Midbrain (tissue), 1 donor: ENCODE measurements around the gene SBF2.
"Not testable (repeated sequence)": the region's sequence is repeated elsewhere in the genome, so short reads cannot be mapped to it uniquely, and the experiment has no call there.

Source experiments
- DNase-seq: peaks from one replicate; lab custom pipeline; 2025; lab: John Stamatoyannopoulos, UW

The SBF2 gene

GRCh38 chr11:10117709-10118351 is 176.2 kb downstream of the SBF2 start:
- no peak for DNase-seq

- no peak for DNase-seq
Measured at GRCh38 chr11:10116588-10116987, 177.4 kb downstream of the SBF2 start.

GRCh38 chr11:10114593-10115404 is 179.2 kb downstream of the SBF2 start:
- DNase-seq = no peak

GRCh38 chr11:10113852-10114251 is 180.2 kb downstream of the SBF2 start:
- DNase-seq = no peak

GRCh38 chr11:10109806-10110205 is 184.2 kb downstream of the SBF2 start:
- no peak for DNase-seq

- no peak for DNase-seq
Measured at GRCh38 chr11:10108915-10109680, 184.9 kb downstream of the SBF2 start.

GRCh38 chr11:10107497-10107896 is 186.5 kb downstream of the SBF2 start:
- DNase-seq = no peak

- no peak for DNase-seq
Measured at GRCh38 chr11:10097615-10098014, 196.4 kb downstream of the SBF2 start.

GRCh38 chr11:10096987-10097386 is 197.0 kb downstream of the SBF2 start:
- no peak for DNase-seq

- DNase-seq = no peak
Measured at GRCh38 chr11:10095412-10096208, 198.4 kb downstream of the SBF2 start.

GRCh38 chr11:10092426-10092825 is 201.6 kb downstream of the SBF2 start:
- DNase-seq = no peak

- no peak for DNase-seq
Measured at GRCh38 chr11:10091314-10092045, 202.5 kb downstream of the SBF2 start.

- DNase-seq = not testable (repeated sequence)
Measured at GRCh38 chr11:10087923-10088225, 206.1 kb downstream of the SBF2 start.

DNA sequence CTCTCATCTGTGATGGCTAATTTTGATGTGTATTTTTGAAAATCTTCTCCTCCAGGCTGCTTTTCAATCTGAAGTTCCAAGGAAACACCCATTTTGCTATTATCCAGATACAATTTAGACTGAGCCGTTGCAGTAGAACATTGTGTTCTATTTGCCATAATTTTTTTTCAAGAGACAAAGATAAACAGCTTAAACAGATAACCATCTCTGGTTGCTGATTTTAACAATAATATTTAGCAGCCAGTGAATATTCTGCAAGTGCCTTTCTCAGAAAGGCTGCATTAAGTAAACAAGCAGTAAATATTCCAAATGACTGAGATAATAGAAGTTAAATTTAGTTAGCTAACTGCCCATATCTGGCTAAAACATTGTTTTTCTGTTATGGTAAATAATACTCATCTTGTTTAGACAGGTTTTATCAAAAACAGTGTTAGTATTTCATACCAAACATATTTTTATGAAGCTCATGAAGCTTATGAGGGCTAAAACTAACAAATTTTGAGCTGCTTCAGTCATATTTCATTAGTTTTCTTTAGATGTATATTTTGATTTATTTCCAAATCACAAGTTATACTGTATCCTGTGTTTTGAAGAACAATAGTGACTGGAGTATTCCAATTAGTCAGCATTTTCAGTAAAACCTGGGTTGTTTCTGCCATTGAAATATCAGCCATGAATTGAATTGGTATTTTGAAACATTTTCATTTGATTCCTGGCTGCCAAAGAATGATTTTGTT is 206.7 kb downstream of the SBF2 start:
- no peak for DNase-seq

DNA sequence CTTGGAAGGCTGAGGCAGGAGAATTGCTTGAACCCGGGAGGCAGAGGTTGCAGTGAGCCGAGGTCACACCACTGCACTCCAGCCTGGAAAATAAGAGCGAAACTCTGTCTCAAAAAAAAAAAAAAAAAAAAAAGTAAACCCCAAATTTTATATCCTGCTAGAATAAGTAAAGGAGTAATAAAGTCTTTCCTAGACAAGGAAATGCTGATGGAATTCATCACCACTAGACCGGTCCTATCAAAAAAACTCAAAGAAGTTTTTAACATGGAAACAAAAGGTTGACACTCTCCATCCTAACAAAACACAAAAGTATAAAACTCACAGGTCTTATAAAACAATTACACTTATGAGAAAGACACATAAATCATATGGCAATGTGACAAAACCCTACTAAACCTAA is 213.9 kb downstream of the SBF2 start:
- DNase-seq = no peak

DNA sequence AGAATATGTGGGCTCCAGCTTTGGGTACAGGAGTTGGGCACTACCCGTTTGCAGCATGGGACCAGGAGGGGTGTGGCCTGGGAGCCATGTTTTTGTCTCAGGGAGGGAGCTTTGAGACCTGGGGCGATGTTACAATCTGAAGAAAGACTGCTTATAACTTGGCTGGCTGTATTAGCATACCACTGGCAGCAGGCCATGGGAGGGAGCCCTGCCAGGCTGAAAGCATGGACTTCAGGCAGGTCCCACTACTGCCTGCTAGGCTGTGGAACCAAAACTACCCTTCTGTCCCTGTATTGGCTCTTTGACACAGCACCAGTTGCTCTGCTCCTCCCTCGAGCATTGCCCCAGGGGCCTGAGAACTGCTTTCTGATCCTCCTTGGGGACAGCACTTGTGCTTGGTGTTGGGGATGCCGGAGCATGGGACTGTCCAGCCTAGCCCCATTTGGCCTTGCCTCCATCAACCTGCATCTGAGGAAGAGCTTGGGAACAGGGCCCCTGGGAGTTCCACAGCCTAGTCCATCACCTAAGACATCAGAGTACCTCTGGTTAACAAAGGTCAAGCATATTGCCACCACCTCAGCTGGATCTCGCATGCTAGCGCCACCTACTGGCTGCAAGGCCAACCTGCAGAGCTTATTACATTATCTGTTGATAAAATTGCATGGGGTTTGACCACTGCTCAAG is 217.4 kb downstream of the SBF2 start:
- DNase-seq = no peak

DNA sequence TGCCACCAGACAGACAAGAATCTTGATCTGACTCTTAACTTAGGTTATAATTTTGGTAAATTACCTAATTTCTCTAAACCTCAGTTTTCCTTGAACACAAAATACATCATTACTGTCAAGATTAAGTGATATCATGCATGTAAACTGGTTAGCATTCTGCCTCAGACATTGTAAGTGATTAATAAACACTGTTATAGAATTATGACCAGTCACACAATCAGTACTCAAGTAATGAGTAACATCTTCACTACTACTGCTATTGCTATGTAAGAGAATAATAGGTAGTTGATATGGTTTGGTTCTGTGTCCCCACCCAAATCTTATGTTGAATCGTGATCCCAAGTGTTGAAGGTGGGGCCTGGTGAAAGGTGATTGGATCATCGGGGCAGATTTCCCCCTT is 218.9 kb downstream of the SBF2 start:
- no peak for DNase-seq

DNA sequence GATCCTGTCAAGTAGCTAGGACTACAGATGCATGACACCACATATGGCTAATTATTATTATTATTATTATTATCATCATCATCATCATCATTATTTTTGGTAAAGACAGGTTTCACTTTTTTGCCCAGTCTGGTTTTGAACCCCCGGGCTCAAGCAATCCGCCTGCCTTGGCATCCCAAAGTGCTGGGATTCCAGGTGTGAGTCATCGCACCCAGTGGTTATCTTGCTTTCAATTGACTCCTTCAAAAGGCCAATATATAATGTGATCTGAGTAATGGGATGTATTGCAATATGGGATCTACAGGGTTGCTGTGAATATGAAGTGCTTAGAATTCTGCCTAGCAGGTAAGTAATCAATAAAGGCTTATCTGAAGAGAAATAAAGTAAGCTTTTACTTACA is 221.2 kb downstream of the SBF2 start:
- no peak for DNase-seq

DNA sequence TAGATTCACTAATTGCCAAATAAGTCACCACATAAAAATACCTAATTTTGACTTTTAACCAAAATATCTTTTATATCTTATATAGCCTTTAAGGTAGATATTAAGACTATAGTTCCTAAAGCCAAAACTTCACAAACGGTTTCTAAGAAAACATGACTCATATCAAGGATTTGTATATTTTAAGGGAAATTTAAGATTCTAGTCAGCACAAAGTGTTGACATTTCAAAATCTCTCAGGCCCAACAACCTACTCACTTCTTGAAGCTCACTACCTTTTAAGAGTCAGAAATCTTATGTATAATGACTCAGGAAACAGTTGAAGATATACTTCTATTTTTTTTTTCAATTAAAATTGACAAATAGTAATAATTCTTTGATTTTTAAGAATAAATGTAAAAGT is 221.9 kb downstream of the SBF2 start:
- no peak for DNase-seq

DNA sequence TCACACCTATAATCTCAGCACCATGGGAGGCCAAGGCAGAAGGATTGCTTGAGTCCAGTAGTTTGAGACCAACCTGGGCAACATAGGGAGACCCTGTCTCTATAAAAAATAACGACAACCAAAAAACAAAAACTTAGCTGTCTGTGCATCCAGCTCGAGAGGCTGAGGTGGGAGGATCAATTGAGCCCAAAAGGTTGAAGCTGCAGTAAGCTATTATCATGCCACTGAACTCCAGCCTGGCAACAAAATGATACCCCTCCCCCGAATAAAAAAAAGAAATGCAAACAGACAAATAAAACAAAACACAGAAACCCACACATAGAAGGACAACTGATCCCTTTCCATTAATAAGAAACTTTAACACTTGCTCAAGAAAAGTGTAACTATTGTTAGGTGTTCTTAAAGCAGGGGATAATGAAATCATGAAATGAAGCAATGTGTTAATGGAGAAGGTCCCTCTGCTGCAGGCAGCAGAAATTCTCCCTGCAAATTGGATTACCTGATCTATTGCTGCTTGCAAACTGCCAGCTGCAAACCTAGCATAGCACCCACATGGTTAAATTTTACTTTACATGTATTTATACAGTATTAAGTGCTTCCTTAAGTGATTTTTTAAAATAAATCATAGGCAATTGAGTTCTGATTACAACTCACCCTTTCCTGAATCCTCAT is 226.3 kb downstream of the SBF2 start:
- DNase-seq = no peak
